ENCODE measurements around the gene TLN1. TPM values are rescaled to one million over a fixed set of nuclear protein-coding genes. Genes with fewer than 3 reads are reported as not detected.

TLN1 gene
- polyA plus RNA-seq, 2 of the 4 experiments (the other 2 are of a cell fraction): 65.5 to 108 TPM

DNA sequence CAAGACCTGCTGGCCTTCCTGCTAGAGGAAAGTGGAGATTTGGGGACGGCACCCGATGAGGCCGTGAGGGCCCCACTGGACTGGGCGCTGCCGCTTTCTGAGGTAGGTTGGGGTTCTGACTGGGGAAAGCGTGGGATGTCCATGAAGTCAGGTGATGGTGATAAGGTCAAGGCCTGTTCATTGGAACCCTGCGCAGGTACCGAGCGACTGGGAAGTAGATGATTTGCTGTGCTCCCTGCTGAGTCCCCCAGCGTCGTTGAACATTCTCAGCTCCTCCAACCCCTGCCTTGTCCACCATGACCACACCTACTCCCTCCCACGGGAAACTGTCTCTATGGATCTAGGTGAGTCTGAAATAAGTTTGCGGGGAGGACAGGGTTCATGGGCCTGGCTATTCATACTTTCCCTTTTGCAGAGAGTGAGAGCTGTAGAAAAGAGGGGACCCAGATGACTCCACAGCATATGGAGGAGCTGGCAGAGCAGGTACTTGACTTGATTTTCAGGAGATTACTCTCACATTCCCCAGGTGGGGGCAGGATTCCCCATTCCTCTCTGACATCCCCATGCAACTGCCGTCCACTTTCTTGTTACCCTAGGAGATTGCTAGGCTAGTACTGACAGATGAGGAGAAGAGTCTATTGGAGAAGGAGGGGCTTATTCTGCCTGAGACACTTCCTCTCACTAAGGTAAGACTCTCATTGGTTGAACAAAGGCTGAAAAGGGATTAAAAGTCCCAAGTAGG, 976 bp upstream of the TLN1 start (continued):
- TF ChIP-seq ELK1 (IDR thresholded peaks at IDR 0.05; ENCODE audit: low read depth, low read length) (no peak), ZSCAN20 (CRISPR knock-in tag; IDR thresholded peaks at IDR 0.05) (no peak), EHMT2 (IDR thresholded peaks at IDR 0.05; ENCODE audit: low read depth) (no peak), HOXB5 (CRISPR knock-in tag; IDR thresholded peaks at IDR 0.05) (no peak), RARB (CRISPR knock-in tag; IDR thresholded peaks at IDR 0.05) (0 out of 2 replicates have a peak, but pooled peaks have one; percentile 58), CTCF (IDR thresholded peaks at IDR 0.05) (peak; percentile 36; the same call in 1 of the 3 replicates), TFCP2L1 (CRISPR knock-in tag; IDR thresholded peaks at IDR 0.05) (0 out of 2 replicates have a peak, but pooled peaks have one; percentile 43), JUNB (IDR thresholded peaks at IDR 0.05) (no peak), HEYL (CRISPR knock-in tag; IDR thresholded peaks at IDR 0.05) (no peak), PHF8 (IDR thresholded peaks at IDR 0.05; ENCODE audit: borderline replicate concordance, low read depth) (no peak), MAZ (IDR thresholded peaks at IDR 0.05; ENCODE audit: borderline replicate concordance, low read depth, low read length) (peak; percentile 68; the same call in 1 of the 2 replicates), NPAS2 (CRISPR knock-in tag; IDR thresholded peaks at IDR 0.05; ENCODE audit: borderline replicate concordance) (no peak), CBX8 (IDR thresholded peaks at IDR 0.05) (no peak), CBX2 (IDR thresholded peaks at IDR 0.05; ENCODE audit: borderline replicate concordance, low read depth) (no peak), ESRRA (IDR thresholded peaks at IDR 0.05; ENCODE audit: borderline replicate concordance, low read length) (no peak), FOXS1 (CRISPR knock-in tag; IDR thresholded peaks at IDR 0.05) (no peak)
- TF ChIP-seq, protein P1, sequence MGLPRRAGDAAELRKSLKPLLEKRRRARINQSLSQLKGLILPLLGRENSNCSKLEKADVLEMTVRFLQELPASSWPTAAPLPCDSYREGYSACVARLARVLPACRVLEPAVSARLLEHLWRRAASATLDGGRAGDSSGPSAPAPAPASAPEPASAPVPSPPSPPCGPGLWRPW (IDR thresholded peaks at IDR 0.05): no peak

- Histone ChIP-seq H3K4me1 (peaks cover 58% of the 10 kb centered on the region), H3K9me3 (no peaks in the 10 kb centered on the region), H3K4me2 (peak overlapping the region; percentile 74), H3K27ac (peak overlapping the region; percentile 95 to 96), H3K4me3 (peak overlapping the region; percentile 87)
- DNase-seq (ENCODE audit: low read depth in 1 of 2, low spot score in 1 of 2) (peak; percentile 36 to 58), FAIRE-seq (no peak), ATAC-seq (no peak; a peak in 1 of 6 replicates)
- CTCF ChIA-PET: interaction anchor here (0.9 to 31.4 kb wide), 18 partner anchors 10 to 616 kb away, joined by 3 to 758 read pairs (median 5); partner anchors contain the start of genes ARHGEF39, ATOSB, CCDC107 and GBA2
- TF ChIP-seq FOSL2 (IDR thresholded peaks at IDR 0.05) (no peak), FOSL2 (CRISPR knock-in tag; IDR thresholded peaks at IDR 0.05) (no peak), PBX3 (IDR thresholded peaks at IDR 0.05) (no peak), RAD21 (conservative IDR thresholded peaks at IDR 0.05 in 1 of 2, IDR thresholded peaks at IDR 0.05 in 1 of 2) (peak in 1 of 2 experiments; percentile 36; a peak in 2 of 5 replicates), ATOH8 (CRISPR knock-in tag; IDR thresholded peaks at IDR 0.05; ENCODE audit: low read depth) (no peak), RARB (CRISPR knock-in tag; IDR thresholded peaks at IDR 0.05) (no peak), CEBPB (IDR thresholded peaks at IDR 0.05) (no peak), TFCP2L1 (CRISPR knock-in tag; IDR thresholded peaks at IDR 0.05) (0 out of 2 replicates have a peak, but pooled peaks have one; percentile 31), ZSCAN20 (CRISPR knock-in tag; IDR thresholded peaks at IDR 0.05) (no peak)
- TF ChIP-seq, protein P2, sequence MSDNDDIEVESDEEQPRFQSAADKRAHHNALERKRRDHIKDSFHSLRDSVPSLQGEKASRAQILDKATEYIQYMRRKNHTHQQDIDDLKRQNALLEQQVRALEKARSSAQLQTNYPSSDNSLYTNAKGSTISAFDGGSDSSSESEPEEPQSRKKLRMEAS (IDR thresholded peaks at IDR 0.05): no peak
- POLR2A ChIA-PET: interaction anchor here (0.5 to 3.6 kb wide), 25 partner anchors 10 to 652 kb away, joined by 3 to 41 read pairs (median 5); partner anchors contain the start of genes ARHGEF39, CA9, CCDC107 and FANCG
- WGBS (ENCODE audit: missing lambda C conversion rate): under 1% methylated on average over 14 of the region's 47 CpGs
Observed at GRCh38 chr9:35731415-35732184, 395 bp downstream of the TLN1 start.

All from A549 (cell line).